HG02571 (cell line): ENCODE data around the gene NTM.
"Not testable (repeated sequence)": the region's sequence is repeated elsewhere in the genome, so short reads cannot be mapped to it uniquely, and the experiment has no call there.

Experiments
- ATAC-seq: cut with Tn5 transposase; IDR thresholded peaks from one replicate; pipeline ENCODE4 v1.9.1; 2021; ENCODE audit warnings: mild to moderate bottlenecking, moderate library complexity; ENCODE audit not compliant: unreplicated experiment

Gene NTM

DNA sequence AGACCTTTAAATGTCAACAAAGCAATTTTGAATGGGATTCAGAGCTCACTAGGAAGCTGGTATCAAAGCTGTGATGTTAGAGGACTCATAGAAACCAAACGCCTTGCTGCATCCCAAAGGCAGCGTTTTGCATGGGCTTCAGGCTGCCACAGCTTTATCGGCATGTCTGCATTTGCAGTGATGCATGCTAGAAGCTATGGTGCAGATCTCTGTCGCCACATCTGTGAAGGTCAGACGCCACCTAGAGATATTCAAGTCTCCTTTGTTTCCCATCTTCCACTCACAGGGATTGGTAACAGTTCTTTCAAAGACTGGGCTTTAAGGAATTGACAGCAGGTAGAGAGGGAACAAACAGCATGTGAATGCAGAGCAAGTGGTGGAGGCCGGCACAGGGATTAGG lies 47.8 kb downstream of the NTM start:
- ATAC-seq, result no peak

DNA sequence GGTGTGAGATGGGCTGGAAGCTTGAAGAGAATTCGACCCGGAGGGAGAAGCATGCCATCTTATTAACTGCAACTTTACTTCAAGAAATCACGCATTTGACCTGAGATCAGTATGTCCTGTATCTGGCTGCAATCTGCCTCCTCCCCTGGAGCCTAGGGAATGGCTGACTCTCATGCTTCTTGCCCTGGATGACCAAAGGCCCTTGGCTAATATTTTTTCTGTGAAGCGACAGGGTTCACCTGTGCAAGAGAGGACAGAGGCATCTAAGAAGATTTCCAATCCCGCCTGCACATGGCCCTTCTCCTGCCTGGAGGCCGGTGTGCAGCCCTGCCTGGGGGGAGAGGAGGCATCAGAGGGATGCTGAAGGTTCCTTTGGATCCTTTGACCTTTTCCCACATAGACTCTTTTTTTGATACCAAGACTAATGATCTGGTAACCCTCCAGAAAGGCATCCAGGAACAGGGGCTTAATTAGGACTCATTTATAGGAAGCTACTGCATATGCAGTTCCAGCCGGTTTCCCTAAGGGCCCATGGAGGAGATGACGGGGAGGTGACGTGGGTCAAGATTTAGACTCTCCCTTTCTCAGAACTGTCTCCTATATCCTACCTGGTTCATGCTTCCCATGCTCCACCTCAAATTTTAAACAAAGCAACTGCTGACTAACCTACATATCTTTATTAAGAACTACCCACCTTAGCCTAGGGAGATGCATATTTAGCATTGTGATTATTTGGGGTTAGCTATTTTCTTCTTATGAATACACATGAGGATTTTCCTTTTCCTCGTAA lies 50.8 kb downstream of the NTM start:
- ATAC-seq, result no peak

DNA sequence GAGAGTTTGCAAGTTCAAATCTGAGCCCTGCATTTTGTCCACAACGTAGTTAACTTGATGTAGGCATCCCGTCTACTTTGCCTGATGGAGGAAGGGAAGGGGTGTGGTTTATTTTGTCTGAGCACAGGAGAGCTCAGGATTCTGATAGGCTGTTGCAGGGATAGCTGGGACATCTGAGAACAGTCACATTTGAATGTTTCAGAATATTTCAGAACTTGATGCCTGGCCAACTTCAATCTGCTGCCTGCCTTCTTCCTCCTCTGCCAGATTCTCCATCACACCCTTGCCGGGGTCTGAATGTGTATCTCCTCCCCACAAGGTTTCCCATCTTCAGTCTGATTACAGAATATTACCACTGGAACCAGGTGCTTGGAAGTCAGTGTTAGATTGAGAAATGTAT lies 51.6 kb downstream of the NTM start:
- no peak for ATAC-seq

DNA sequence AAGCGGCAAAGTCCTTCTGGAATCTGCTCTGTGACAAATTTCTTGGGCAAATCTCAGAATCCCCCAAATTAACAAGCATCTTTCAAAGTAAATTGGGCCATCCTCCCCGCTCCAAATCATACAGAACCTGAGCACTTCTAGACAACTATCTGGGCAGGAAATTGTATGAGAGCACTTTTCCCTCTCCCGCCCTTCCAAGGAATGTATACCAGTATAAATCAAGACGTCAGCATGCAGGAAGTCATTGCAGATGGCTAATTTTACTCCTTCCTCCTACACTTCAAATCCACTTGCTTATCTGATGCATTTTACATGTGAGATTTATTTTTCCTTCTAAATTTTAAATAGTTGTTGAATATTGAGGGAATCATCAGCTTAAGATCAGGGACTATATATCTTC lies 52.1 kb downstream of the NTM start:
- ATAC-seq, result no peak

DNA sequence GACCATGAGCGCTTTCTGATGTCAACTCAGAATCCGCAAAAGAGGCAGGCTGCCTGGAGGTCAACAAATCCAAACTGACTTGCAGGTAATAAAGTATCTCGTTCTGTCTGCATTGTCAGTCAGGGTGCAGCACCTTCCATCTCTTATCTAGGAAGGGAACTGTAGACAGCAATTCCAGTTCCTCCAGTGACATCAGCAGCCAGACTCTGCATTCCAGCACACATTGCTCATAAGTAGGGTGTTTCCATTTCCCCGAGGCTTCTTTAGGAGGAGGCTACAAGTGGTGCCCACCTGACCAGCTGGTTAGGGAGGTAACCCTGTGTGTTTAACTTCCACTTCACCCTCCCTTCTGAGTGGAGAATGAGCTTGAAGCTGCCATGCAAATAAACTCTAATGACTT lies 53.3 kb downstream of the NTM start:
- no peak for ATAC-seq

DNA sequence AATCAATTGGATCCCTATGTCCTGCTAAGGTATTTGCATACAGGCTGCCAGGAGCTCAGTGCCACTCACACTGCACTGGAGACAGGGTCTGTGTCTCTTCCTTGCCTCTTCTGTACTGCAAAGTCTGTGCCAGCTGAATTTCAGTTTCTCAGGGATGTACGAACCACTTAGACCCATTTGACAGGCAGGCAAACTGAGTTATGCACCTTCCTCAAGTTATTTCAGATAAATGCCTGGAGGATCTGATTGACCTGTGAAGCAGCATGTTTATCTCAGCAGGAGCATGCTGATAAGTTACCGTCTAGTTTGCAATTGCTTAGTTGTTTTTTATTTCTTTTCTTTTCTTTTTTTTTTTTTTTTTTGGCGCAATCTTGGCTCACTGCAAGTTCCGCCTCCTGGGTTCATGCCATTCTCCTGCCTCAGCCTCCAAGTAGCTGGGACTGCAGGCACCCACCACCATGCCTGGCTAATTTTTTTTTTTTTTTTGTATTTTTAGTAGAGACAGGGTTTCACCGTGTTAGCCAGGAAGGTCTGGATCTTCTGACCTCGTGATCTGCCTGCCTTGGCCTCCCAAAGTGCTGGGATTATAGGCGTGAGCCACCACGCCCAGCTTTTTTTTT lies 54.0 kb downstream of the NTM start:
- ATAC-seq, result not testable (repeated sequence)

DNA sequence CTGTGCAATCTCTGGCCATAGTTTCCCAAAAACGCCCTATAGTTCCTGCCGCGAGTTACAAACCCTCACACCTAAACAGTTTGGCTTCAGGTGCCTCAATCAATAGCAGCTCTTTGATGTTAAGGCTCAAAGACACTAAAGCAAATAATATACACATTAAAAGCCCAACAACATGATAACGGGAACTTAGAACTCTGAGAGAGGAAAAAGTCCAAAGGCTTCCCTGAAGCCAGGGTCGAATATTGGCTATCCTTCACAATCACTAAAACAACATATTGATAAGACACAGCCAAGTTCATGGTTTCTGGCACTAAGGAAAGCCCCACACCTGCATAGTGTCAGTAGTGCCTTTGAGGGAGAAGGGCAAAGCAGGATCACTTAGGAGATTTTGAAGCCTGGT lies 54.9 kb downstream of the NTM start:
- ATAC-seq, result no peak

DNA sequence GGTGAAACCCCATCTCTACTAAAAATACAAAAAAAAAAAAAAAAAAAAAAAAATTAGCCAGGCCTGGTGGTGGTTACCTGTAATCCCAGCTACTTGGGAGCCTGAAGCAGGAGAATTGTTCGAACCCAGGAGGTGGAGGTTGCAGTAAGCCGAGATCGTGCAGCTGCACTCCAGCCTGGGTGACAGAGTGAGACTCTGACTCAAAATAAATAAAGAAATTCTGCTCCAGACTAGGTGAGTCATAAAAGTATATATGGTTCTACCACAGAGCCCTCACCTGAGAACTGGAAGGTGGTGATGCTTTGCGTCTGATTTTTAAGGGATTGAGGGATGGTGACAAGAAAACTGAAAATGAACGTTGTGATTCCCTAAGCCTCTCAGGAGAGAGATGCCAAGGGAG lies 58.4 kb downstream of the NTM start:
- no peak for ATAC-seq

DNA sequence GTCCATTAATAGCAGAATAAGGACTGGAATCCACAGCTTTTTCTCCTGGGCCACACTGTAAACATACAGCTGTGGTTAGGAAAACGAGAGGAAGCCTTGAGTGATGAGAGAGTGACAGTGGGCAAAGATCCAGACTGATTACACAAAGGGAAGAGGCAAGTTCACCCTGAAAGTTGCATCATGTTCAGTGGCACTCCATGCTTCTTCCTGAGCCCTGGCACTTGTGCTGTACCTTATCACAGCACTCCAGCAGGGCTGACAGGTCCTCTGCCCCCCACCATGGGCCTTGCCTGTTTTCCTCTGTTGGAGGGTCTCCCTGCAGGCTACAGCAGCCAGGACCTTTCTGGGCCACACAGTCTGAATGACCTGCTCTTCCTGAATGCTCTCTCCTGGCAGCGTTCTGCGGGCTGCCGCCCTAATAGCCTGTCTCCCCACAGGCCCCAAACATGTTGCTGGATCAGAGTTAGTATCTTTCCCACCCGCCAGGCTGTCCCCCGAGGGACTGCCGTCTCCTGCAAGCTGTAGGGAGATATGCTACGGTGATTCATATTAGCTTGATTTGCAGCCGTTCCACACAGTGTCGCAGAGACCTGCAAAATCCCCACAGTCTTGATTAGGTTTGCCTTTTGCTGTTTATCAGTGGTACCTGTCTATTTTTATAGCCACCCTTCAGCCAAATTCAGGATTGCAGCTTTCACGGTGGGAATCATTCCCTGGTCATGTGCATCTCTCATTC lies 60.2 kb downstream of the NTM start:
- ATAC-seq, result no peak

DNA sequence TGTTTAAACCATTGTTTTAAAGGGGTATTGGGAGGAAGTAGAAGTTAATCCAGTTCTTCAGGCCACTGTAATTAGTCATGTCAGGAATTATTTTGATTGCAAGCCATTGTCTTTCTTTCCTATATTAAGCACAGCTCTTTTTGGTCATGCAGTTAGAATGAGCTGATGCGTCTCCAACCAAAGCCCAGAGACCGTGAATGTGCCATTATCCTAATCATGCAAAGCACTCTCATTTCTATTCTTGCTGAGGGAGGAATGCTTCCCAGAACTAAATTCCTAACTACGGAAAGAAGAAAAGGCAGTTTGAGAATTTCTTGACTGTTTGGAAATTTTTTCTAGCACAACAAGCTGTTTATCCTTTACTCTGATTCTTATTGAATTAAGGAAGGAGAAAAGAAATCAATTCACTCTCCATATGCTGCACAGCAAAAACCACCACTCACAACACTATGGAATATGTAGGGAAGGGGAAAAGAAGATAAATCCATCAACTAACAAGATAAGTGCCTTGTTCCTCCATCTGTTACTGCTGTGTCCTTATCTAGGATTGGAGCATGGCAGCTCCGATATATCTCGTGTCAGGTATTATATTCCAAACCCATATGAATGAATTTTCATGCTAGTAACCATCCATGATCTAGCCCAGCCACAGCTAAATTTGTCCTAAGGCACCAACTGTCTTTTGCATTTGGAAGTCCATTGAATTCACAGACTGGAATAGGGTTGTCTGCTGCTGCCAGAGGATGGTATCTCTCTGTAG lies 70.8 kb downstream of the NTM start:
- no peak for ATAC-seq

DNA sequence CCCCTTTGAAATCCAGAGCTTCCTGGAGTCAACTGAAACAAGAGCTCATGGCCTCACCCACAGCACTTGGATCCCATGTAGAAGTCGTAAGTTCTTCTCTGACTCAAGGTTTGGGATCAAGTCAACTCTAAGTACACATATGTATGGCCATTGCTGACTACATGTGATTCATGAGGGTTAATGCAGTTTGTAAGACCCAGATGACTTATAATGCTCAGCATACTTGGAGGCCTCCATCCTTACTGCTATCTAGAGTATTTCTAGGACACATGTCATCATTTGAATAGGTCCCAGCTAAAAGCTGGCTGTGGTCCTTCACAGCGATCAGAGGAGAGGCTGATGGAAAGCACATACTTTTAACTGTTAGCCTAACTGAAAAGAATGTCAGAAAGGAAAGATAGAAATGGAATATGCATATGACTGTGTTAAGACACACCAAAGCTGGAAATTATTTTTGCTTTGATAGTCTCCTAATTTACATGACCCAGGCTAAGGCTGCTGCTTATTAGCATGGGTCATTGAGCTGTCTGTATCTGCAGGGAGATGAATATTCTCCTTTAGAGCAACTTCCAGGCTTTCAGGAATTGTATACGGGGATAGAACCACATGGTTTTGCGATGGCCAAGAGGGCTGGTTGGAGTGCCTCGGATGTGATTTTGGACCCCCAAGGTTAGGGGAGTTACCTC lies 76.3 kb downstream of the NTM start:
- ATAC-seq, result no peak

DNA sequence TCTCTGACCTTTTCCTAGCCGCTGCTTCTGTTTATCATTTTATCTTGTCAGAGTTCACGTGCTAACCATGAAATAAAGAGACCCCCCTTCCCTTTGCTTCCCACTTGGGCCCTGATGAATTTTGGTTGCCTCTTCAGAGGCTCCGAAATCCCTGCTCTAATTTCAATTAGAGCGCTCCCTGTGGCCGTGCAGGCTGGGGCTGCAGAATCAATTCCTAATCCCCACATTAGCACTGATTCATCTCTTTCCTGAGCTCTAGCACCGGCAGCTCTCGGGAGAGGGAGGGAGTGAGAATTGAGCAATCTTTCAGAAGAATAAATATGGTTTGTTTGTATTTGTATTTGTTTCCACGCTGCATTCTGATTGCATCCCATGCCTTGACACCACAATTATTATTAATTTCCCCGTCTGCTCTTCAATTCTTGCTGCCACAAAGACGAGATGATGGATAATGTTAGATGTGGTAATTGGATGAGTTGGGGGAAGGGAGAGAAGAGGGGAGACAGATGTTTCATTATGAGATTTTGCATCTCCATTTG lies 76.9 kb downstream of the NTM start:
- no peak for ATAC-seq

DNA sequence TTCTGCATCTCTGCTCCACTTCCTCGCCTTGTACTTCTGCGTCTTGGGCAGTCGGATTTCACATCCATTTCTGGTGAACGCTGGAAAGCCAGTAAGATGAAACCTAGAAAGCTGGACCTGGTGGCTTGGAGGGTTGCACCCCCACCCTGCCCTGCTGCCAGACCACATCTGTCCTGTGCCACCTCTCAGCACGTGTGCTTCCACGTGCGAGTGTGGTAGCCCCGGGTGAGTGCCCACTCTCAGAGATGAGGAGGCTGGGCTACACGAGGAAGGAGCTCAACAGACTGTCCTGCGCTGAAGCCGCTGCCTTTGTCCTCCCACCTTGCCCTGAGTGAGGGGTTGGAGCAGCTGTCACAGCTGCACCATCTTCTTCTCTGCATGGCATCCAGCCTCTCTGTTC lies 77.5 kb downstream of the NTM start:
- no peak for ATAC-seq

DNA sequence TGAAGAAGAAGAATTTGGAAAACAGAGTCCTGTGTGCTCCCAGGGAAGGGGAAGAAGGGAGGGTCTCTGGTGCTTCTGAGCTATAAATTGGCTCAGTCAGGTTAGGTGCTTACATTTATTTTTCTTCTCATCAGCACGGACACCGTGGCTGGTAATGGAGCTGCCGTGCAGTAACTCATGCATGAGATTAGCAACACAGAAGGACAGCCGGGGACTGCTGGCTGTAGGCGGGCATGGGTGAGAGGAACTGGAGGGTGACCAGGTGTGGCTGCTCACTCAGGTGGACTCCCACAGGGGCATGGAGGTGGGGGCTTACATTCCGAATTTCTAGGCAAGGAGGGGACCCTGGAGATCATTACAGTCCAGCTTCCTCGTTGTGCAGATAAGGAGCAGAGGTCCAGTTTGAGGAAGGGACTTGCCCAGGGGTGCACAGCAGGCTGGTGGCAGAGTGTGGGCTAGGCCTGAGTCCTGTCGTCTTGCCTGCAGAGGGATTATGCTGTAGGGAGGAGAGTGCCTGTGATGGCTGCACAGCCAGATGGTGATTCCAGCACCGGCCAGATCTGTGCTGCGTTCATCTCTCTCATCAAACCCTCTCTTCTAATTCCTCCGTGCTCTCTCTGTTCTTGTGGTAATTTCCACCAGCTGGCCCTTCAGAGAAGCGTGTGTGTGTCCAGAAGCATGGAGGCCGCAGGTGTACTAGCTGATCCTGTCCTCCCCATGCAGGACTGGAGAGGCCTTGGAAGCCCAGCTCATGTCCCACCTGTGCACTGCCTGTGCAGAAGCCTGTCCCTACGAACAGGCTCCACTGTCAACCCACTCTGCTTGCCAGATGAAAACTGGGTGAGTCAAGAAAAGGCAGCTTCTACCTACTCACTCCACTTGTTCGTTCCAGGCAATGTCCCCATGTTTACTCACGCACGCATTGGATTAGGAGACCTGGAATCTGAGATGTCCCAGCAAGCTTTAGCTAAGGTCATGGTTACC lies 78.9 kb downstream of the NTM start:
- no peak for ATAC-seq

DNA sequence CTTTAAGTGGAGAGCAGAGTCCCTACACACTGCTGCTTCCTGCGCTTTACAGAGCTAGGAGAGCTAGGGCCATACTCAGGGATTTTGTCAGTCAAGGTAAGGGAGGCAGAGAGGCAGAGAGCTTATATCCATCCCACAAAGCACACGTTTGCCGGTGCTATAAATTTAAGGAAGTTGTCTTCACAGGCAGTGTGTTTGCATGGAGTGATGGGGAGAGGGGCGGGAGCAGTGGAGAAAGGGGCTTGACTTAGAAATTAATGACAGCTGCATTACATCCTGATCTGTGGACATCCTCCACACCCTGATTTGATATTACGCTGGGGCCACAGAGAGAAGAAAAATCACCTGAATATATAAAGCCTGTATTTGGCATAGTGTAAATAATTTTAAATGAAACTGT lies 84.1 kb downstream of the NTM start:
- no peak for ATAC-seq

DNA sequence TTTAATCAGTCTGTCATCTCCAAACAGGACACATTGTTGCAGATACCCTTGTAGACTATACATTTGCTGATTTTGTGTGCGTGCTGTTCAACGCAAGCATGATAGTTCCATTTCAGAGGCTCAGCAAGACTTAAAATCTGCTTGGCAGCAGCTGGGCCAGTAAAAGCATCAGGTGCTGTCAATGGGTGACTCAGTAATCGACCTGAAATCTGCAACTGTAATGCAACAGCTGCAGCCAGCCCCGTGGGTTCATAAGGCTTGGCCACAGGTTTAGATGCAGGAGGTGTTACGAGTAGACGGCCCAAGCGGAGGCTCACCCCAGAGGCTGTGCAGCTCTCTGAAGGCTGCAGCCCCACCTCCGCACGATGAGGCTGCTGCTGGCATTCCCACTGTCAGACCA lies 84.6 kb downstream of the NTM start:
- no peak for ATAC-seq

DNA sequence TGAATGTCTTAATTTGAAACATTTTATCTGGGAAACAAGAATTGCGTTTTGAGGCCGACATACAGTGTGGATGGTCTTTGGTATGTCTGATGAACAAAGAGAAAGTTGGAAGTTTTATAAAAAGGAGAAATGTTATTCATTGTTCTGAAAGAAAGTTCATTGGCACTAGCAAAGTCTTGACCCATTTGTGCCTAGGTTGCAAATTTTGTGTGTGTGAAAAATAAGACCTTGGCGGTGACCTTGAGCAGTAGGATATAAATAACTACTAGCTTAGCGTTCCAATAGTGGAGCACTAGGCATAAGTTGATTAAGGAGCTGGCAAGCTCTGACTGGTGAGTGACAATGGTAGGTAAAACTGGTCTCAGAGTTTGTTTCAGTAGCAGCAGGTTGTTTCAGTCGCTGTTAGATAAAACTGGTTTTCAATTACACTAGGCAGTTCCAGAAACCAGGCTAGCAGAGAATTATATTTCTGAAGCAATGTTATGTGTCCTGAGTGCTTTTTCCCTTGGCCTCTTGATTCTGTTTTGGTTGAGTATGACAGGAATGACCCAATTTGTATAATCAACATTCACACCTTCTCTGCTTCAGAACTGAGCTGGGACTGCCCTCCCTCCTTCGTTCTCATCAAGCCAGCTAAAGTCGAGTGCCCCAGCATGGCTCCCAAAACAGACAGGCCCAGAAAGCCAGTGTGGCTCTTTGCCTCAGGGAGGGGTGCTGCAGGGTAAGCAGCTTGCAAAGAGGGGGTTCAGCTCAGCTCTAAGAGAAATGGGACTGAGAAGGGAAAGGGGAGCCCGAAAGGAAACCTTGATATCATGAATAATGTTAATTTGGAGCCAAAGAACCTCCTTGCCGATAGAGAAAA lies 85.7 kb downstream of the NTM start:
- ATAC-seq, result no peak

DNA sequence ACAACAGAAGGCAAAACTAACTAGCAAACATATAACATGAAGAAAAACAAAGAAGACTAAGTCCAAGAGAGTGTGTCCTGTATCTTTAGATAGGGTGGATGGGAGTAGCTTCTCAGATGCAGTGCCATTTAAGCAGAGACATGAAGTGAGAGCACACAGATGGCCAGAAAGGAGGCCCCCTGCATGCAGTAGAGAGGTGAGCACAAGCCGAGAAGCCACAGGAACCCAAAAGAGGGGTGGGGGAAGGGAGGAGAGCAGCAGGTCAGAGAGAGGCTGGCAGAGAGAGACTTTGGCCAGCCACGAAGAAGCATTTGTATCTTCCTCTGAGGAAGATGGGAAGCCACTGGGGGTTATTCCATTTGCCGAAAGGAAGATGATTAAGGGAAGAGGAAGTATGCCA lies 86.7 kb downstream of the NTM start:
- no peak for ATAC-seq
